HS-5 (cell line): ENCODE data around the gene GART.
"Not testable (repeated sequence)": the region's sequence is repeated elsewhere in the genome, so short reads cannot be mapped to it uniquely, and the experiment has no call there.

ENCODE experiments used
- DNase-seq: peaks from one replicate; pipeline ENCODE4 v3.0.0-alpha.2; 2012; ENCODE audit warnings: low read depth

GART gene

DNA sequence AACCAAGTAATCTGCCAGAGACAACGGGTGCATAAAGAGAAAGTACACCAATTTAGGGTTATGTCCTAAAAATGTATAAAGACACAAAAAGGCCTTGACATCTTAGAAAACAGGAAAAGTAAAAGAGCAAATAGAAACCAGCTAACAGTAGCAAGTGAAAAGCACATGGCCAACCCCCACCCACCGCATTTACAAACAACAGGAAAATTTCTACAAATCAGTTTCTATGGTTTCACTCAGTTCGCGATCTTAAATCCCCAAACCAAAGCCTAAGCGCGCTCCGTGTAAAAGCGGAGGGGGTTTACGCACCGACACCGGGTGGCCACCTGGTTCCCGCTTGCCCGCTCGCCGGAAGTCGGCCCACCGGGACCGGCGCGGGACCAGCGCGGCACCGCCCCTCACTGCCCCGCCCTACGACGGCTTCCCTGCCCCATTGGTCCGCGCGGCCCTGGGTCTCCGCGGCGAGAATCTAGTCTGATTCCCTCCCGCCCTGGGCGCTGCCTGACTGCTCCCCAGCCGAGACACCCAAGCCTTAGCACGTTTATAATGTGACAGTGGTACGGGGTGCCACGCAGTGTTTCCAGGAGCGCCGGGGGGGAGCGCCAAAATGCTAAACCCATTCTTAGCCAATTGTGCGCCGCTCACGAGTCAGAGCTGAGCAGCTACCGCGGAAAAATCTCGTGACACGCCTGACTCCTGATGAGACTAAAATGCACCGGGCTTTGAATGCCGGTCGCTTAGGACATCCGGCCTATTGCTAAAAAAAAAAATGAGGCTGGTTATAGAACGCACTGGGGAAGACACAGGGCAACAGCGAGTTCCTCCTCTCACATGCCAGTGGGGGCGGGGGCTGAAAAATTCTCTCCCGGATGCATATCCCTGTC lies at the start of gene GART:
Gene GART (minus strand): TSS at position 362 of the 884 bp plus-strand sequence. CDS start 2,802 bp downstream, outside the sequence.
- DNase-seq = peak; percentile 42

DNA sequence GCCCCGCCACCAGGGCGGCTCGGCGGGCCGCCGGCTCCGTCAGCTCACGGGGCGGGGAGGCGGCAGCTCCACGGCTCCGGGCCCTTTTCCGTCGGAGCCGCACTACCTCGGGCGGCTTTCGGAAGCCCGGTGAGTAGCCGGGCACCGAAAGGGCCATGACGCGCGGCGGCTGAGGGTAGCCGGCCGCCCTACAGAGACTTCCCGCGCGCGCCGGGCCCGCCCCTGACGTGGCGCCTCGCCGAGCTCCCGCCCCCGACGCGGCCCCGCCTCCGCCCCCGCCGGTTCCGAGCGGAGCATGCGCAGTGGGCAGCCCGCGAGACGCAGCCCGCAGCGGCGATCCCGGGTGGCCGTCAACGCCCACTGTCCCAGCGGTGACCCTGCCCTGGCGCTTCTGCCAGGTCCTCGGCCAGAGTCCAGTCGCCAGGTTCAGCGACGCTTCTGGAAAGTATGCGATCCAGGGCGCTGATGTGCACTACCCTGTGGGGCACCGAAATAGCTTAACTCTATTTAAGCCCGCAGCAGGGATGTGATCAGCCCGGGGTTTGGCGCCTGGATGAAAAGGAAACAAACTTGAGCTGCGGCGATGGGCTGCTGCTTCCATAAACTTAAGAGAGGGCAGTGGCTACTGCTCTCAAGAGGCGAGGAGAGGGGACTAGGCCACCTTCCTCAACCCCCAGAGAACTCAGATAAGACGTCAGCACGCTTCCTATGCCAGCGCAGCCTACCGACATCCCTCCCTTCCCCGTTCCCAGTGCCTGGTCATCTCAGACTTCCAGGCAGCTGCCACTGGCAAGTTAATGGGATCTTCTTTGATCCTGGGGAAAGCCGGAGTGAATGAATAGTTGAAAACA lies 46.8 kb upstream of the GART start, which contains the start of gene DONSON:
Gene DONSON (minus strand): TSS at position 200 of the 851 bp plus-strand sequence. CDS start 43 bp downstream, at position 157.
- DNase-seq = peak; percentile 56

DNA sequence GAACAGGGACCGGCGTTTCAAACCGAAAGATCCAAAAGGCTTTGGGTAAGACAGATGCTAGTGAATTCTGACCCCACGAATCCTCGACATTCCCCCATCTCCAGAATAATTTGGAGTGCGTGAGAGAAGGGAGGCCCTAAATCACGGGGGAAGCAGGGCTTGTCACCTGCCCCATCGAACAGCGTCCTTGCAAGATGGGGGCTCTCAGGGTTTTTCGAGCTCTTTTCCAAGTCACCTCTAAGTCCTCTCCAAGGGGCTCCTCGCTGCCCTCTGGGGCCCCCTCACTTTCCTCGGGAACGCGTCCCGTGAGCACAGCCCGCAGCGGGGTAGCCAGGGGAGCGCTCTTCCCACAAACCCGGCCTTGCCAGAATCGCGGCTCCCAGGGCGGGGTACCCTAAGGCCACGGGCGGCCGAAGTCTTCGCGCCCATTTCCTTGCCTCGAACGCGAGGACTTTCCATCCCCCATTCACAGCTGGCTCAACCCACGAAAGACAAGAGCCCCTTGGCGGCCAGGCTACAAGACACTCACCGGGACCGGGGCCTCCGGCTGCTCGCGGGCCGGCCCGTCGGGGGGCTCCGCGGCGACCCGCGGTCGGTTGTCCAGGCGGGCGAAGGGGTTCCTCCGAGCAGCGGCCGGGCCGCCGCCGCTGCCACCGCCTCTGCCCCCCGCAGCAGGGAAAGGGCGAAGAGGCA lies 46.0 kb upstream of the GART start:
- DNase-seq = no peak

DNA sequence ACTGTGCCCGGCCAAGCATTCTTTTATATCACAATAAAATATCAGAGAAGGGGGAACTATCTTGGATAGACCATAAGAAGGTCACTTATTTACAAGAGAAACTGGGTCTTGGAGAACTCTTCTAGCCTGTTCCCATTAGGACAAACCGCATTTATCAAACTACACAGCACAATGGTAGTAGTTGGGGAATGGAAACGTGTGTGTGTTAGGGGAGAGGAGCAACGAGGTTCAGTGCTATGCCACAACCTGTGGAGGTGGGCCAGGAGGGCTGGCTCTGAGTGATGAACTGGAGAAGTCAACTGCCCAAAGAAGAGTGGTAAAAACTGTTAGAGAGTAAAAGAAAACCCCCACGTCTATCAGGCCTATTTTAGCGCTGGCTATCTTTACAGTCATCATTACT lies 45.0 kb upstream of the GART start:
- DNase-seq = no peak

DNA sequence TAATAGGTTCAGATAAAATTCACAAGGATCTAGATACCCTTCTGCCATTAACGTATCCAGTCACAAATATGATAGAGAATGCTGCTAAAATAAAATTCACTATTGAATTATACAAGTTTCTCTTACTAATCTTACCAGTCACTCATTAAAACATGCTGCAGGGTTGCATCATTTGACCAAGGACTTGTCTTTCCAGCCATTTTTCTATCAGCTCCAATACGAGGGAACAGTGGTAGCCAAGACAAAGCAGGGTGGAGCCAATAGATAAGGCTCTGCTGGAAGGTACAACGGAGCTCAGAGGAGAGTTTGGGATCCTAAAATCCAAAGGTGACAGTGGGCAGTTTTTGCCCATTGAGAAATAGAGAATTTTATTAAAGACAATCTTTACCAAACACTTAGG lies 42.5 kb upstream of the GART start:
- no peak for DNase-seq

GRCh38 chr21:33578959-33579542 lies 37.1 kb upstream of the GART start:
- DNase-seq = no peak

DNA sequence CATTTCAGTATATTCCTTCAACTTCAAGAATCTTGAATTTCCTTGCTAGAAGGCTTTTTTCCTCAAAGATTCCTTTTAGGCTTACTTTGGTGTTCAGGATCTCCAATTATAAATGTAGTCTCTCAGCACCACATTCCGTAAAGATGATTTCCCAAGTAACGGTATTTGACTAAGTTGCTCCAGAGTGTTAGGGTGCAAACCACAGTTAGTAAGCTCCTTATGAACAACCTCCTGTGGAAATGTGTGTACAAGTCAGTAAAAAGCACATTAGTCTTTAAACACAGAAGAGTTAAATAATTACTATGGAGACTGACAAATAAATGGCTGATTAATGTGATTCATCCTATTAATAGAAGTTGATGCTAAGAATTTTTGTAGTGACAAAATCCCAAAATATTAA lies 36.3 kb upstream of the GART start:
- no peak for DNase-seq

GRCh38 chr21:33576741-33577141 lies 34.8 kb upstream of the GART start:
- DNase-seq = not testable (repeated sequence)

- no peak for DNase-seq
Observed at GRCh38 chr21:33572350-33572749, 30.4 kb upstream of the GART start.

DNA sequence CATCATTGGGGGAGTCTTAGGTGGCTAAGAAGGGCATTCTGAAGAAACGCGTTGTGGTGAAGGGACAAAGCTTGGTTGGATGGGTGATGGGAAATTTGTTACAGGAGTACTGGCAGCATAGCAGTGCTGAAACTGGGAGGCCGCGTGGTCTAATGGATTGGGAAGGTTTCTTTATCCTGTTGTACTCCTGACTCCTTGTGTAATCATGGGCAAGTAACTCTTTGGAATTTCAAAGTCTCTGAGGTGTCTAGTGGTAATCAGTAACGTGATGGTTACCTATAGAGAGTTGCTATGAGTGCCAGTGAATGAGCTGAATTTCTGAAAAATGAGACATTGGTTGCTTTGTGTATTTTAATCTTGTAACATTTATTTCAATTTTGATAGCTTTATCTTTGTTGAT lies 28.1 kb upstream of the GART start:
- DNase-seq = no peak

DNA sequence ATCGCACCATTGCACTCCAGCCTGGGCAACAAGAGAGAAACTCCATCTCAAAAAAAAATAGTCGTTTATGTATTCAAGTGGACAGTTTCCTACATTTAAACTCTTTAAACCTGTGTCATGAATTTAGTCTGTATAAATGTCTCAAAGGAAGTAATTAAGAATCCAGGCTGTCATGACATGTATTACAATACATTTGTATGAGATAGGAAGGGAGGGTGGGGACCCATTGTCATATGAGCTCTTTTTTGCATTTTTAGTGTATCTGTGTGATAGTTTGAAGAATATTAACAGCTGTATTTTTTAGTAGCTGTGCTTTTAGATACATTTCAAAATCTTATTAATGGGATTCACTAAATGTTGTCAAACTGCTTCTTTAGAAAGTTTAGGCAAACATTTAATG lies 26.5 kb upstream of the GART start:
- no peak for DNase-seq

GRCh38 chr21:33567914-33568313 lies 26.0 kb upstream of the GART start:
- DNase-seq = no peak

DNA sequence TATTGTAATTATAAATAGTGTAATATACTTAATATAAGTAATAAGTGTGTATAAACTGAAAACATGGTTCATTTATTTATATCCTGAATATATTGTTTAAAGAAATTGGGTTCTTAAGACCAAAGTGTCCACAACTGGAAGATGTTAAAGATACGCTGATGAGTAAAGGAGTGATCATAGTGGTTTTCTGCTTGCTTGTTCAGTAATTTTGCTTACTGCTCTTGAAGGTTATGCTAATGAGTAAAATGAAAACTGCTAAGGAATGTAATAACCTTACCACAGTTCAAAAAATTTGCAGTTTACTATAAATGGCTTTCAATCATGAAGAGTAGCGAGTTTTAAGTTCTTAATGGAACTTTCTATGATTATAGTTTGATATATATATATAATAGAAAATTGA lies 24.6 kb upstream of the GART start:
- no peak for DNase-seq

GRCh38 chr21:33562389-33562788 lies 20.5 kb upstream of the GART start:
- DNase-seq = no peak

- no peak for DNase-seq
Observed at GRCh38 chr21:33561373-33561772, 19.5 kb upstream of the GART start.

- no peak for DNase-seq
Observed at GRCh38 chr21:33560965-33561364, 19.0 kb upstream of the GART start.

GRCh38 chr21:33559813-33560212 lies 17.9 kb upstream of the GART start:
- no peak for DNase-seq

- DNase-seq = no peak
Observed at GRCh38 chr21:33558777-33559421, 17.0 kb upstream of the GART start.

- DNase-seq = no peak
Observed at GRCh38 chr21:33557447-33557846, 15.5 kb upstream of the GART start.

DNA sequence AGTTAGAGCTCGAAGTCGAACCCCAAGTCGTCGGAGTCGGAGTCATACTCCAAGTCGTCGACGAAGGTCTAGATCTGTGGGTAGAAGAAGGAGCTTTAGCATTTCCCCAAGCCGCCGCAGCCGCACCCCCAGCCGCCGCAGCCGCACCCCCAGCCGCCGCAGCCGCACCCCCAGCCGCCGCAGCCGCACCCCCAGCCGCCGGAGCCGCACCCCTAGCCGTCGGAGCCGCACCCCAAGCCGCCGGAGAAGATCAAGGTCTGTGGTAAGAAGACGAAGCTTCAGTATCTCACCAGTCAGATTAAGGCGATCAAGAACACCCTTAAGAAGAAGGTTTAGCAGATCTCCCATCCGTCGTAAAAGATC lies 13.0 kb upstream of the GART start:
- no peak for DNase-seq

DNA sequence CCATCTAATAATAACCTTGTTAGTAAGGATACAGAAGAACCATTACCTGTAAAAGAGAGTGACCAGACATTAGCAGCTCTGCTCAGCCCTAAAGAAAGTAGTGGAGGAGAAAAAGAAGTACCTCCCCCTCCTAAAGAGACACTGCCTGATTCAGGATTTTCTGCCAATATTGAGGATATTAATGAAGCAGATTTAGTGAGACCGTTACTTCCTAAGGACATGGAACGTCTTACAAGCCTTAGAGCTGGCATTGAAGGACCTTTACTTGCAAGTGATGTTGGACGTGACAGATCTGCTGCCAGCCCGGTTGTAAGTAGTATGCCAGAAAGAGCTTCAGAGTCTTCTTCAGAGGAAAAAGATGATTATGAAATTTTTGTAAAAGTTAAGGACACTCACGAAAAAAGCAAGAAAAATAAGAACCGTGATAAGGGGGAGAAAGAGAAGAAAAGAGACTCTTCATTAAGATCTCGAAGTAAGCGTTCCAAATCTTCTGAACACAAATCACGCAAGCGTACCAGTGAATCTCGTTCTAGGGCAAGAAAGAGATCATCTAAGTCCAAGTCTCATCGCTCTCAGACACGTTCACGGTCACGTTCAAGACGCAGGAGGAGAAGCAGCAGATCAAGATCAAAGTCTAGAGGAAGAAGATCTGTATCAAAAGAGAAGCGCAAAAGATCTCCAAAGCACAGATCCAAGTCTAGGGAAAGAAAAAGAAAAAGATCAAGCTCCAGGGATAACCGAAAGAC lies 12.5 kb upstream of the GART start:
- no peak for DNase-seq
